ENCODE measurements around the gene C6orf163.

Gene C6orf163

DNA sequence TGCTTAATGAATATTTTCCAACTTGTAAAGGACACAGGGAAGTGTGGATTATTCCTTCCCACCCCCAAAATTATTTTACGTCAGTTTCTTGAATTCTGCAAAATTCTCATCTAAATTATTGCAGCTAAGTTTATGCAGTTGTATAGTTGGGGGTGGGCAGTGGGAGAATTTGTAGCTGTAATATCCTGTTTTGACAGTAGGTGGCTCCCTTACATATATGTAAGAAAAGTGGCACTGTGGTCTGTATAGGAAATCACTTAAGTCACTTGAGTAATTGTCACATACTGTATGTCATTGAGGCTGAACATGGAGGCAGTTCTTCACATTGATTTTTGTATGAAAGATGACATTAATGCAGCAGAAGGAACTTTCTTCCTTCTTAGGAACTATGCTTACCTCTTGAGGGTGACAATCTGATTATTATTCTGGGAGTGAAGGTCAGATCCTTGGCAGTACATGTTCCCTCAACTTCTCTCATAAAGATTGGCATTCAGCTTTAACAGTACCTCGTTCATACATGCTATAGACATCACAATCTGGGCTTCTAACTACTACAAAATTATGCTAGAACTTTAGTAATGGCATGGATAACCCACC is 48.5 kb downstream of the C6orf163 start:
- Histone ChIP-seq H3K4me3 (ENCODE audit: severe bottlenecking) (no peak overlapping the region), H3K27me3 (ENCODE audit: insufficient read depth, poor library complexity, severe bottlenecking) (no peaks in the 10 kb centered on the region), H3K36me3 (ENCODE audit: low read depth) (no peaks in the 10 kb centered on the region), H3K9me3 (ENCODE audit: severe bottlenecking) (no peaks in the 10 kb centered on the region), H3K27ac (ENCODE audit: poor library complexity, severe bottlenecking) (no peak overlapping the region), H3K4me1 (ENCODE audit: insufficient read depth, poor library complexity, severe bottlenecking) (no peaks in the 10 kb centered on the region)
- DNase-seq (ENCODE audit: low spot score): no peak
- ATAC-seq (ENCODE audit: low read depth): peak; percentile 58; the same call in 2 of the 3 replicates
- TF ChIP-seq CTCF (IDR thresholded peaks at IDR 0.05; ENCODE audit: poor library complexity, severe bottlenecking): peak; percentile 82

GRCh38 chr6:87395431-87395830 is 50.8 kb downstream of the C6orf163 start:
- H3K27me3 ChIP-seq (ENCODE audit: insufficient read depth, poor library complexity, severe bottlenecking): no peaks in the 10 kb centered on the region
- no peaks in the 10 kb centered on the region for H3K9me3 ChIP-seq (ENCODE audit: severe bottlenecking)
- no peaks in the 10 kb centered on the region for H3K36me3 ChIP-seq (ENCODE audit: low read depth)
- ATAC-seq (ENCODE audit: low read depth) (no peak), DNase-seq (ENCODE audit: low spot score) (no peak)
- no peak overlapping the region for H3K27ac ChIP-seq (ENCODE audit: poor library complexity, severe bottlenecking)
- TF ChIP-seq CTCF (IDR thresholded peaks at IDR 0.05; ENCODE audit: poor library complexity, severe bottlenecking): no peak
- no peaks in the 10 kb centered on the region for H3K4me1 ChIP-seq (ENCODE audit: insufficient read depth, poor library complexity, severe bottlenecking)
- no peak overlapping the region for H3K4me3 ChIP-seq (ENCODE audit: severe bottlenecking)

- no peaks in the 10 kb centered on the region for H3K4me1 ChIP-seq (ENCODE audit: insufficient read depth, poor library complexity, severe bottlenecking)
These were observed 52.2 kb downstream of the C6orf163 start for GRCh38 chr6:87396595-87397392.

DNA sequence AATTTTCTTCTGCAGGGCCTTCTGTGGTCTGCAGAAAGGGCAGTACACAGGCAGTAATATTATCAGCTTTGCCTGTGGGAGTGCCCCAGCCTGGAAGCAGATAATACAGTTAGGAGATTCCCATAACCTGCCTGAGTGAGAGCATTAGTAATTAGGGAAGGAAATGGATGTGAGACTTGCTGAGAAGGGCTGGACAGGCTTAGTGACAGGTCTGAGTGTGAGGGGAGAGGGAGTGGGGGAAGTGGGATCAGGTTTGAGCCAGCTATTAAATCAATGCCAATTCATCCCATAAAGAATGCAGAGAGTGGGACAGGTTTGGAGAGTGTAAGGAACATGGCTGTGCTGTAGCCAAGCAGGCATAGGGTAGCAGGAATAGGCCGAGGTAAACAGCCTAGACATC is 53.0 kb downstream of the C6orf163 start:
- Histone ChIP-seq H3K9me3 (ENCODE audit: severe bottlenecking) (no peaks in the 10 kb centered on the region), H3K36me3 (ENCODE audit: low read depth) (no peaks in the 10 kb centered on the region), H3K4me3 (ENCODE audit: severe bottlenecking) (no peak overlapping the region), H3K4me1 (ENCODE audit: insufficient read depth, poor library complexity, severe bottlenecking) (no peaks in the 10 kb centered on the region), H3K27ac (ENCODE audit: poor library complexity, severe bottlenecking) (no peak overlapping the region), H3K27me3 (ENCODE audit: insufficient read depth, poor library complexity, severe bottlenecking) (no peaks in the 10 kb centered on the region)
- ATAC-seq (ENCODE audit: low read depth) (no peak), DNase-seq (ENCODE audit: low spot score) (no peak)
- TF ChIP-seq CTCF (IDR thresholded peaks at IDR 0.05; ENCODE audit: poor library complexity, severe bottlenecking): no peak

More at GRCh38 chr6:87396595-87397392, 52.2 kb downstream of the C6orf163 start:
- Histone ChIP-seq H3K36me3 (ENCODE audit: low read depth) (no peaks in the 10 kb centered on the region), H3K27ac (ENCODE audit: poor library complexity, severe bottlenecking) (no peak overlapping the region), H3K4me3 (ENCODE audit: severe bottlenecking) (no peak overlapping the region), H3K27me3 (ENCODE audit: insufficient read depth, poor library complexity, severe bottlenecking) (no peaks in the 10 kb centered on the region), H3K9me3 (ENCODE audit: severe bottlenecking) (no peaks in the 10 kb centered on the region)
- DNase-seq (ENCODE audit: low spot score) (no peak), ATAC-seq (ENCODE audit: low read depth) (no peak)
- no peak for TF ChIP-seq CTCF (IDR thresholded peaks at IDR 0.05; ENCODE audit: poor library complexity, severe bottlenecking)

DNA sequence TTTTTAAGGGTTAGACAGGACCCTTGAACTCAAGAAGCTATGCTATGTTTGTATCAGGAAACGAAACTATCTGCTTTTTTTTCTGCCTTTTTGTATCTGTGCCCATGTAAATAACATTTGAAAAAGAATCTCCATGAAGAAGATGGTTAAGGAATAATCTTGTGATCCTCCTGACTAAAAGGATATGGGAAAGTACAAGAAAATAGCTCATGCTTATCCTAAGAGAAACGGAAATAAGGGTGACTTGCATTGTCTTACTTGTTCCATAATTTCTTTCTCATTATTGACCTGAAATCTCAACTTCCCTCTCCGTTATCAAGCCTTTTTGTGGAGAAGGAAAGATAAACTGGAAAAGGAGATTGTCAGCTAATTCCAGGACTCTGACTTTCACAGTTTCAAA is 57.2 kb downstream of the C6orf163 start:
- Histone ChIP-seq H3K27me3 (ENCODE audit: insufficient read depth, poor library complexity, severe bottlenecking) (no peaks in the 10 kb centered on the region), H3K36me3 (ENCODE audit: low read depth) (no peaks in the 10 kb centered on the region), H3K4me1 (ENCODE audit: insufficient read depth, poor library complexity, severe bottlenecking) (no peaks in the 10 kb centered on the region), H3K4me3 (ENCODE audit: severe bottlenecking) (no peak overlapping the region), H3K9me3 (ENCODE audit: severe bottlenecking) (no peaks in the 10 kb centered on the region), H3K27ac (ENCODE audit: poor library complexity, severe bottlenecking) (no peak overlapping the region)
- ATAC-seq (ENCODE audit: low read depth) (no peak), DNase-seq (ENCODE audit: low spot score) (no peak)
- no peak for TF ChIP-seq CTCF (IDR thresholded peaks at IDR 0.05; ENCODE audit: poor library complexity, severe bottlenecking)
